Right lobe of liver (tissue), 6 donors: Measurements from ENCODE around the gene LANCL2. TPM values are rescaled to one million over a fixed set of nuclear protein-coding genes. Genes with fewer than 3 reads are reported as not detected.
"Not testable (repeated sequence)": the region's sequence is repeated elsewhere in the genome, so short reads cannot be mapped to it uniquely, and the experiment has no call there.

Experiments
- ATAC-seq, 4 donors: fragments of 200-7000 bp; cut with Tn5 transposase; one replicate each; pipeline ENCODE4 v1.9.1; 2020; ENCODE audit warnings: mild to moderate bottlenecking in 4 of 4, moderate library complexity in 4 of 4
- DNase-seq, 3 donors: peaks; one replicate each; pipeline ENCODE4 v3.0.0-alpha.2; 2020
- H3K27ac ChIP-seq, 3 donors: fragments of 200-600 bp; one replicate each; pipeline ENCODE4 v1.8.0; 2022
- H3K27me3 ChIP-seq, 2 donors: fragments of 200-600 bp; one replicate each; pipeline ENCODE4 v1.8.0; 2022
- H3K36me3 ChIP-seq, 4 donors: fragments of 200-600 bp; sonication (generic) in 1 of 4; one replicate each; pipeline versions ENCODE4 v1.5.1 to v1.8.0; 2017 to 2022; ENCODE audit warnings: control low read depth in 1 of 4
- H3K4me1 ChIP-seq, 4 donors: fragments of 200-600 bp; sonication (generic) in 1 of 4; one replicate each; pipeline versions ENCODE4 v1.5.1 to v1.8.0; 2017 to 2022; ENCODE audit warnings: control low read depth in 1 of 4
- H3K4me3 ChIP-seq, 3 donors: fragments of 200-600 bp; one replicate each; pipeline ENCODE4 v1.8.0; 2022
- H3K9me3 ChIP-seq, 4 donors: fragments of 200-600 bp; sonication (generic) in 1 of 4; one replicate each; pipeline versions ENCODE4 v1.5.1 to v1.8.0; 2017 to 2022; ENCODE audit warnings: control low read depth in 1 of 4
- POLR2A ChIP-seq: fragments of 450-650 bp; IDR thresholded peaks from one replicate; pipeline ENCODE4 v1.6.1; 2017; ENCODE audit warnings: antibody characterized with exemption, mild to moderate bottlenecking
- WGBS: methylation state at CpG from one replicate; pipeline ENCODE4 v1.1.6; 2018; ENCODE audit warnings: low coverage, low lambda C conversion rate; ENCODE audit not compliant: insufficient coverage; ENCODE audit errors: missing lambda C conversion rate; 5-methylcytosine and 5-hydroxymethylcytosine counted together
- intact Hi-C, 2 donors: fragments of 100-400 bp; cut with DNase I; formaldehyde crosslinking; loops; one replicate each; pipeline versions ENCODE4 v1.11.2 to v1.14.1; 2022
- total RNA-seq, 6 experiments: library from RNA; depleted of rRNA in 2 of 6; stranded (reverse); fragments of >200 nt in 2 of 6; fragmentation: NEBNext Ultra II Directional in 3 of 6; extraction: Animal tissue kit (Norgen Biotek cat#: 25700) in 3 of 6; gene quantifications; one replicate each; pipeline versions ENCODE4 v1.1.0 to v1.2.4, GENCODE V29; 2016 to 2023
- TF ChIP-seq, protein P1 (sequence below), 4 donors: fragments of 200-600 bp in 3 of 4; fragments of 450-650 bp in 1 of 4; IDR thresholded peaks; one replicate each; pipeline versions ENCODE4 v1.5.1 to v1.8.0; 2016 to 2022; ENCODE audit warnings: antibody characterized with exemption in 4 of 4, mild to moderate bottlenecking in 2 of 4
- donor health status: DM: no; HTN: yes; CAD: no.
- donor health status: DM: no; HTN: no; CAD: no.
- donor health status: DM: no; HTN: no; CAD: no.
- donor health status: DM: no; HTN: yes; CAD: no.
- donor health status: DM: no; HTN: yes; CAD: no.

LANCL2 gene
- total RNA-seq, 6 experiments from 2014 or later = 7.3 to 12.1 (median 8.3) TPM

DNA sequence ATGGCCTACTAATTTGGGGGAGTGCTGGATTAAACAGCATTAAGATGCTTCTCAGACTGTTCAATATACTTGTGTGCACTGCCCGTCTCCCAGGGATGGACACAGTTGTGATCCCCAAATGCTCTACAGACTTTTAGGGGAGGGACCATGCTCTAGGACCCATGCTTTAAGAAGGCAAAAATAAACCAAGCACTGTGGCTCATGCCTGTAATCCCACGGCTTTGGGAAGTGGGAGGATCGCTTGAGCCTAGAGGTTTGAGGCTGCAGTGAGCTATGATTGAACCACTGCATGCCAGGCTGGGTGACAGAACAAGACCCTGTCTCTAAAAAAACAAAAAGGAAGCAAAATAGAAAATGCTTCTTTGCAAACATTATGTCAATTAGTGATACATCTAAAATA, 104.6 kb downstream of the LANCL2 start:
- TF ChIP-seq POLR2A = no peak
- TF ChIP-seq, protein P1, sequence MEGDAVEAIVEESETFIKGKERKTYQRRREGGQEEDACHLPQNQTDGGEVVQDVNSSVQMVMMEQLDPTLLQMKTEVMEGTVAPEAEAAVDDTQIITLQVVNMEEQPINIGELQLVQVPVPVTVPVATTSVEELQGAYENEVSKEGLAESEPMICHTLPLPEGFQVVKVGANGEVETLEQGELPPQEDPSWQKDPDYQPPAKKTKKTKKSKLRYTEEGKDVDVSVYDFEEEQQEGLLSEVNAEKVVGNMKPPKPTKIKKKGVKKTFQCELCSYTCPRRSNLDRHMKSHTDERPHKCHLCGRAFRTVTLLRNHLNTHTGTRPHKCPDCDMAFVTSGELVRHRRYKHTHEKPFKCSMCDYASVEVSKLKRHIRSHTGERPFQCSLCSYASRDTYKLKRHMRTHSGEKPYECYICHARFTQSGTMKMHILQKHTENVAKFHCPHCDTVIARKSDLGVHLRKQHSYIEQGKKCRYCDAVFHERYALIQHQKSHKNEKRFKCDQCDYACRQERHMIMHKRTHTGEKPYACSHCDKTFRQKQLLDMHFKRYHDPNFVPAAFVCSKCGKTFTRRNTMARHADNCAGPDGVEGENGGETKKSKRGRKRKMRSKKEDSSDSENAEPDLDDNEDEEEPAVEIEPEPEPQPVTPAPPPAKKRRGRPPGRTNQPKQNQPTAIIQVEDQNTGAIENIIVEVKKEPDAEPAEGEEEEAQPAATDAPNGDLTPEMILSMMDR (IDR thresholded peaks at IDR 0.05) = no peak
- H3K27me3 ChIP-seq = no peaks in the 10 kb centered on the region
- H3K4me1 ChIP-seq = no peaks in the 10 kb centered on the region
- intact Hi-C loops = no loop called here
- no peak overlapping the region for H3K4me3 ChIP-seq
- DNase-seq = no peak
- no peaks in the 10 kb centered on the region for H3K36me3 ChIP-seq
- H3K9me3 ChIP-seq = no peaks in the 10 kb centered on the region
- H3K27ac ChIP-seq = no peak overlapping the region
- WGBS = 87% methylated on average over 2 of the region's 3 CpGs
- ATAC-seq = no peak

DNA sequence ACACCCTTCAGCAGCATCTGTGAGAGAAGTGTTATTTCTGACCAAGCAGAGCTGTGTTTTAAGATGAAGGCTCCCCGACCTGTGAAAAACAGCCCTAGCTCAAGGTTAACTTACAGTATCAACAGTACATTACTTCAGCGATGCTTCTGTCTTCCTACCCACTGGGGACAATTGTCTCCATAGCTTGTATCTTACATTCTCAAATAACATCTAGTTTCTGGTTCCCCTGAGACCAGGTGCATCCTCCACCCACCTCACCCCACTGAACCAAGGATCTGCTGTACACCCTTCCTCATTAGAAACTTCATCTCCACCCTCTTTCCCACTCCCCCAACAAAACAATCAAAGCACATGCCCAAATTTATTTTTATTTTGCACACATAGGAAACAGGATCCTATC, 105.1 kb downstream of the LANCL2 start:
- intact Hi-C loops = no loop called here
- ATAC-seq (no peak), DNase-seq (no peak)
- no peaks in the 10 kb centered on the region for H3K27me3 ChIP-seq
- WGBS = 100% methylated on average over 2 of the region's 2 CpGs
- H3K4me1 ChIP-seq = no peaks in the 10 kb centered on the region
- H3K4me3 ChIP-seq = no peak overlapping the region
- H3K36me3 ChIP-seq = no peaks in the 10 kb centered on the region
- H3K9me3 ChIP-seq = no peaks in the 10 kb centered on the region
- TF ChIP-seq POLR2A = no peak
- TF ChIP-seq, protein P1 (IDR thresholded peaks at IDR 0.05) = no peak
- no peak overlapping the region for H3K27ac ChIP-seq

DNA sequence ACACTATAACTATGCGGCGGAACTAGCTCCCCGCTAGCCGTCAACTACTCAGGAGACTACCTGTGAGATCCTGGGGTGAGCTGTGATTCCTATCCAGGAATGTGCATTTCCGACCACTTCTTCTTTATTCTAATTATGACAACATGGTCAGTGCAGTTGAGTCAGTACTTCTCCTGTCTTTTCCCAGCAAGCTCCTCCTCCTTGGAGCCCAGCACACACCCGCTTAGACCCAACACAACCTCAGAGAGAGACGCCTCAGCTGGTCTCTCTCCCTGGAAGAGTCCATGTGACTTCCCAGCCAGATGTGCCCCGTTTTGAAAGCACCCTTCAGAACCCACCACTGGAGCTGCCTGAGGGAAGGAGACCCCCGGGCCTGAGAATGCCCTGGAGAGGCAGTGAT, 106.5 kb downstream of the LANCL2 start:
- DNase-seq, H3K9me3 ChIP-seq, H3K27me3 ChIP-seq, H3K36me3 ChIP-seq, H3K27ac ChIP-seq, intact Hi-C loops, H3K4me1 ChIP-seq, ATAC-seq, H3K4me3 ChIP-seq: not testable (repeated sequence)
- no CpG with 5 or more reads among the region's 9 CpGs for WGBS

DNA sequence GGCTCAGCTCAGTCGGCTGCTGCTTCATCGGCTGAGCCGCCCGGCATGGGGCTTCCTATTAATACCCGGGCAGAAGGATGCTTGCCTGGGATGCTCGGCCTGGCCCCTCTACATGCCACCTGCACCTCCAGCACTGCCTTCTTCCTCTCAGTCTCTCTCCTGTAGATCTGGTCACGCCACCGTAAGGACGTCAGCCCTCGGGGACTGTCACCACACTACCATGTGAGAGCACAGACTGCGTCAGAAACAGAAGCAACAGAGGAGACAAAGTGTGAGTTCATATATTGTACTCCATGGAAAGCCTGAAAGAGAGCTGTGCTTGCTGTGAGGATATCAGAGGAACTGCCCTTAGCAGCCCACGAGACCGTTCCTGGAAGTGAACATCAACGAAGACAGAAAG, 107.3 kb downstream of the LANCL2 start:
- H3K9me3 ChIP-seq, H3K4me1 ChIP-seq, H3K27me3 ChIP-seq, H3K27ac ChIP-seq, ATAC-seq, H3K36me3 ChIP-seq, H3K4me3 ChIP-seq, DNase-seq, intact Hi-C loops: not testable (repeated sequence)
- no CpG with 5 or more reads among the region's 14 CpGs for whole genome bisulfite sequencing

DNA sequence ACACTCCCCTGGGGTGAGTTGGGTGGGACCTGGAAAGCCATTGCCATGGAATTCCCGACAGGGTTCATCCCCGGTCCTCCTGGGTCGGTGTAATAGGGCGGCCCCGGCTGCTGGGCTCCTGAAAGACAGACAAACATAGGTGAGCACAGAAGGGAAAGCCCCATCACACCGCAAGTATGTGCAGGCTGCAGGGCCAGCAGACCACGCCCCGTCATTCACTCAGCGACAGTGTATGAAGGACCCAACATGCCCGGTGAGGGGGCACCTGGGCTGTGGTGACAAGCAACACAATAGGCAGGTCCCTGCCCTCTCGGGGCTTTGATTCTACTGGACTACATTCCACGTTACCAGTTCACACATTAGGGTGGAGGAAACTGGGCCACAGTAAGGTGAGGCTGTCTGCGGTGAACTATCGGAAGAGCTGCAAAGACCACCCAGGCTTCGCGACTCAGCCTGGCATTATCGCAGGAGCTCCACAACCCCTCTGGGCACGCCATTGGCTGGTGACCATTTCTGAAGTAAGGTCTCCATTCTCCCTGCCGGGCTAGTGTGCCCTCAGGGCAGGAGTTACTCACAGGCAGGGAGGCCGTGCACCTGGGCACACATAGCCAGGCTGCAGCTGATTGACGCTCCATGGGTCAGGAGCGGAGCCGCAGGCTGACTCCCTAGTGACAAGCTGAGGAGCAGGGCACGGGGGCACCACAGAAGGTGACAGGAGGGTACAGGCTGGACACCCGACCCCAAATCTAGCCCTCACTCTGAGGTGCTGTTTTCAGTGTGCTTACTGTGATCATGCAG, 108.0 kb downstream of the LANCL2 start:
- no peak for TF ChIP-seq POLR2A
- TF ChIP-seq, protein P1 (IDR thresholded peaks at IDR 0.05) = no peak
- H3K36me3 ChIP-seq = no peaks in the 10 kb centered on the region
- H3K9me3 ChIP-seq = no peaks in the 10 kb centered on the region
- H3K27ac ChIP-seq = no peak overlapping the region
- no peaks in the 10 kb centered on the region for H3K4me1 ChIP-seq
- DNase-seq = no peak
- intact Hi-C loops = no loop called here
- no peaks in the 10 kb centered on the region for H3K27me3 ChIP-seq
- H3K4me3 ChIP-seq = no peak overlapping the region
- 80% methylated on average over 6 of the region's 25 CpGs for WGBS
- ATAC-seq = no peak
